Measurements from ENCODE around the gene ADAM11. TPM values are rescaled to one million over a fixed set of nuclear protein-coding genes. Genes with fewer than 3 reads are reported as not detected.

Gene ADAM11
- total RNA-seq, 1 experiment from 2014 or later: 3.4 TPM

DNA sequence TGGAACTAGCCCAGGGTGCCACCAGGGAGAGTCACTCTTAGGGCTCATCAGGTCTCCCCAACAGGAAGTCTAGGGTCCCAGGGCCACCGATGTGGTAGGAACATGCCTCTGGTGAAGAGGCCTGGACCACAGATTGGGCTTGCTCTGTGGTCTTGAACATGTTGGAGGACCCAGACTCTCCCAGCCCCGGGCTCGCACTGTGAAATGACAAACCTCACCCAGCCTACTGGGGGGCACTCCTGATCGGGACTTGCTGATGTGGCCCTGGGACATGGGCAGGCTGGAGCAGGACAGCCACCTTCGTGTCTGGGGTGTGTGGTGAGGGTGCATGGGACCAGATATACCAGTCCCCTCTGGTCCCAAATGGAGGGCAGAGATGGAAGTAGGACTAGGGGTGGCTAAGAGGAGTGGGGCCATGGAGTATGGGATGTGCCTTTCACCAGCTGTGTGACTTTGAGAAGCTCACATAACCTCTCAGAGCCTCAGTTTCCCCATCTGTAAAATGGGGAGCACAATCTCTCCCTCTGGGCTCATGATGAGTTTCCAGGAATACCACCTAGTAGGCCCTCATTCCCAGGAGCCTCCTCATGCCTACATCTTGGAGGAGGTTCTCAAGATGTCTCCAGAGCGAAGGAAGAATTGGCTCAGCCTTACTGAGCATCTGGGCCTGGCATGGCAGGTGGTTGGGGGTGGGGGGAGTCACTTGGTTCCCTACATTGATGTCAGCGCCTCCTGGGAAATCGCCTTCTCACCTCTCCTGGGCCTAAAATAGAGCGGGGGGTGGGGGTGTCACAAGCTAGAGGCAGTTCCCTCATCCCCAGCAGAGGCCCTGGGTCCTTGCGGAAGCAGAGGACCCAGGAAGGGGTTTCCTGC lies 1.5 kb upstream of the ADAM11 start:
- DNase-seq (ENCODE audit: low read depth): no peak

DNA sequence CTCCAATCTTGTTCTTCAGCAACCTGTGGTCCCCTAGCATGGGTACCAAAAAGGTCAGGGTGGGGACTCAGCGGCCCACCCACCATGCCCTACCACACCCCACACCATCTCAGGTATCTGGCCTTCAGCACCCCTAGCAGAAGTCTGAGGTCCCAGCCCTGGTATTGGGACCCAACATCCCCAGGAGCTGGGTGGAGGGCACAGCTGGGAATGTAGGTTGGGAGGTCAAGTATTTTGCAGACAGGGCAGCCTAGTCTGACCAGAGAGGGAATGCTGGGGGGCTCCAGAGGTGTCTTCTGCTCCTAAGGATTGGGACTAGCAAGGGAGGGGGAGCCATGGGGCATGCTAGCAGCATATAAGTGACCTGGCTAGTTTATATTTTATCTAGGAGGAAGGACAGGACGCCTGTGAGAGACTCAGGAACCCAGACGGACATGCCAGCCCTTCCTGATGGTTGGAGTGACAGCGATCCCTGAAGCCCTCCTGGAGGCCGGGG lies 822 bp upstream of the ADAM11 start:
- no peak for DNase-seq (ENCODE audit: low read depth)

DNA sequence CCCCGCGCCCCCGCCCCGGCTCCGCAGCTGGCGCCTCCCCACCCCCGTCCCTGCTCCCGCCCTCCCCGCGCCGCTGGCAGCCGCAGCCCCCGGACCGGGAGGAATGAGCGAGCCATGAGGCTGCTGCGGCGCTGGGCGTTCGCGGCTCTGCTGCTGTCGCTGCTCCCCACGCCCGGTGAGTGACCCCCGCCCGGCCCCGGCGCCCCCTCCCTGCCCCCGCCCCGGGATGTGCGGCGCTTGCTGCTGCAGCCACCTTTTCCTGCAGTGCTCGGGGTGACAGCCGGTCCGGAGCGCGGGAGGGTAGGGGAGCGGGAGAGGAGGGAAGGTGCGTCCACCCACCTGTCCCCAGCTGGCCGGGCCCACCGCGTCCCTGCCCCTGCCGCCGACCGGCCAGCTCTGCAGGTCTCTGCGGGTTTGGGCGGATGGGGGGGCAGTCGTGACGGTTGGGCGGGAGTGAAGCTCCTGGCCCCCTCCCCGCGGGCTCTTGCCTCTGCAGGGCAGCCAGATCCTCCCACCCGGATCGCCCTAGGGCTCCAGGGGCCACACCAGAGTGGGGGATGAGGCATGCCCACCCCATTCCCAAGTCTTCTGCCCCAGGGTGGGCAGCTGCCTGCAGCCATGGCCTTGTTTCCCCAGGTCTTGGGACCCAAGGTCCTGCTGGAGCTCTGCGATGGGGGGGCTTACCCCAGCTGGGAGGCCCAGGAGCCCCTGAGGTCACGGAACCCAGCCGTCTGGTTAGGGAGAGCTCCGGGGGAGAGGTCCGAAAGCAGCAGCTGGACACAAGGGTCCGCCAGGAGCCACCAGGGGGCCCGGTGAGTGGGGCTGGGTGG lies 513 bp downstream of the ADAM11 start:
- no peak for DNase-seq (ENCODE audit: low read depth)

DNA sequence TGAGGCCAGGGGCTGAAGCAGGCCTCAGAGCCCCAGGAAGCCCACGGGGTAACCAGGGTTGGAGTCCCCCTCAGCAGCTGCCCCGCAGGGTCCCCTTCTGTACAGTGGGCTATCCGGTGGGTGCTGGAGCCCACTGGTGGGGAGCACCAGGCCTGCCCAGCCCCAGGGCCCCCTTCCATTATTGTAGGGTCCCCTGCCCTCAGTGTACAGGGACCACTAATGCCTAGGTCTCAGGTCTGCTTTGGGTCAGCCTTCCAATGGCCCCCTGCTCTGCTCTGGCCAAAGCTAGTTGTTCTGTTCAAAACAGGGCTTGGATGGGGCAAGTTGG lies 1.1 kb downstream of the ADAM11 start:
- DNase-seq (ENCODE audit: low read depth): no peak

DNA sequence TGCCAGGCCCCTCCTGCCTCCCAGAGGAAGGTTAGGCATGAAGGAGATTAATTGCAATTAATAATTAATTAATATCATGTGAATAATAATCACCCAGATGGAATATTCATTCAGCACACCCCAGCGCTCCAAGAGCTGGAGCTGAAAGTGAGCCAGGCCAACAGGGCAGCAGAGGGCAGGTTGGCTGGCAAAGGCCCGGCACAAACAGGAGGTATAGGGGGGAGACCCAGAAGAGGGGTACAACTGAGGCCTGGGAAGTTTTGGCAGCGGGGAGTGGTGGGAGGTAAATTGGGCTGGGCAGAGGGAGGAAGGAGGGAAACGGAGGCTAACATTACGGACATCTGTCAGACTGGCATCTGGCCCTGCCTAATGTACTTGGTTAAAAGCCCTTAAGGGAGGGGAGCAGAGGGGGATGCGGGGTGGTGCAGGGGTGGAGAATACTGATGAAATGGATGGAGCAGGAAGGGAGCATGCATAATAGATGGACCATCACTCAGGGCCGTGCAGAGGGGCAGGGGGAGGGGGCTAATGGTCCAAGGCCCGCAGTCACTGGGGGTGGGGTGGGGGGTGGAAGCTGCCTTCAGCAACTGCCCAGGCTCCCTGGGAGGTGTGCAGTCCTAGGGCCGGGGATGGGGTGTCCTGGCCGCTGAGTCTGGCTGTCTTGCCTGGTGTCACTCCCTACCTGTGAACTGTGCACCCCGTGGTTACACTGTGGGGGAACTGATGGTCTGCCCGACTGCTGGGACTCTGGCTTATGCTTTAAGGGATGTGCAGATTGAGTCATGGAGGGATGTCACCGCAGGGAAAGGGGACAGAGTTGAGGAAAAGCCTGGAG lies 1.9 kb downstream of the ADAM11 start:
- no peak for DNase-seq (ENCODE audit: low read depth)

DNA sequence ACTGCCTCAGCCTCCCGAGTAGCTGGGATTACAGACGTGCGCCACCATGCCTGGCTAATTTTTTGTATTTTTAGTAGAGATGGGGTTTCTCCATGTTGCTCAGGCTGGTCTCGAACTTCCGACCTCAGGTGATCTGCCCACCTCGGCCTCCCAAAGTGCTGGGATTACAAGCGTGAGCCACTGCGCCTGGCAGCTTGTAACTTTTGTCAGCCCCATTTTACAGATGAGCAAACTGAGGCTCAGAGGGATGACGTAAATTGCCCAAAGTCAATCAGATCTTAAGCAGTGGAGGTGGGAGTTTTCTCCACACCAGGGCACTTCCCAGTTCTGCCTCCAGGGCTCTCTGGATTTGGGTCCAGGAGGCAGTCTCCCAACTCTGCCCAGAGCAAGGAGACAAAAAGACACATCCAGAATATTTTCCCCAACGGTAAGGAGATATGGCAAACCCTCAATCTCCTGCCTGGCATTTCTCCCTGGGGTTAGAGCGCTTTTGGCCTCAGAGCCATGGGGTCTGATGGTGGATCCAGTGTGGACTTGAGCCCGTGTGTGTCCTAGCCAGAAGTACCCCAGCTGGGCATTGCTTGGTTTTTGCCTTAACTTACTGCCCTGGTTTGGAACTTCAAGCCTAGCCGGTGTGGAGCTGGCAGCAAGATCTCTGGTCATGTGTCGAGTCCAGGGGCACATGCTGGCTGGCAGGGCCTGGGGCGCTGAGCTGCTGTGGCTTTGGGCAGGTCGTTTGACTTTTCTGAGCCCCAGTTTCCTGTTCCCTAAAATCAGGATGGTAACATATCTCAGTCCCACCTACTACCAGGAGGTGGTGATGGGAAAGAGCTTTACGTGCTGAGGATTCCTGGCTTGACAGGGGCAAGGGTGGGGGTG lies 3.4 kb downstream of the ADAM11 start:
- DNase-seq (ENCODE audit: low read depth): no peak

DNA sequence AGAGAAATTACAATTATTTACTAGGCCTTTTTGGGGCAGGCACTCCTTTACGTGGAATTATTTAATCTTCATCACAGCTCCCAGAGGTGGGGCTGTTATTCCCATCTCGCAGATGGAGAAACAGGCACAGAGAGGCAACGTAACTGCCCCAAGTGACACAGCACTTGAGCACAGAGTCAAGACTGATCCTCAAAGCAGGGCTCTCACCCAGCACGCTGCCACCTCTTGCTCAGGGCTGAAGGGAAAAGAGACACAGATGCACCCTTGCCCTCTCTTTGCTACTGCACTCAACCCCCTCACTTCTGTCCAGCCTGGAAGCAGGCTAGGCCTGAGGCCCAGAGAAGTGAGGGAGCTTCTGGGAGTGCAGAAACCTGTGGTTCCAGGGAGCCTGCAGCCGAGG lies 4.4 kb downstream of the ADAM11 start:
- DNase-seq (ENCODE audit: low read depth): no peak

DNA sequence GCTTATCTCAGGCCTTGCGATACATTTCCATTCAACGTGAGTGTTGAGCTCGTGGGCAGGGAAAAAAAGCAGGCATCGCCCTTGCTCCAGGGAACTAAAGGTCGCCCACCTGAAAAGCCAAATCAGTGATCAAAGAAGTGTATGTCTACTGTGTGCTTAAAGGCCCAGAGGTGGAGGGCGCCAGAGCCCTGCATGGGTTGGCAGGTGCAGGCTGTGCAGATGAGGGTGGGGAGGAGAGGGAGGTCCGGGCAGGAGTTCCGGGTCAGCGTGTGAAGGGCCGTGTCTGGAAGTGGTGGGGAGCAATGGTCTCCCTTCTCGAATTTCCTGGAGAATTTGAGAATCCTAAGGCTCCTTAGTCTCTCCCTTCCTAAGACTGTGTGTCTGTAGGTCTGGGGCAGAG lies 7.2 kb downstream of the ADAM11 start:
- DNase-seq (ENCODE audit: low read depth): no peak

DNA sequence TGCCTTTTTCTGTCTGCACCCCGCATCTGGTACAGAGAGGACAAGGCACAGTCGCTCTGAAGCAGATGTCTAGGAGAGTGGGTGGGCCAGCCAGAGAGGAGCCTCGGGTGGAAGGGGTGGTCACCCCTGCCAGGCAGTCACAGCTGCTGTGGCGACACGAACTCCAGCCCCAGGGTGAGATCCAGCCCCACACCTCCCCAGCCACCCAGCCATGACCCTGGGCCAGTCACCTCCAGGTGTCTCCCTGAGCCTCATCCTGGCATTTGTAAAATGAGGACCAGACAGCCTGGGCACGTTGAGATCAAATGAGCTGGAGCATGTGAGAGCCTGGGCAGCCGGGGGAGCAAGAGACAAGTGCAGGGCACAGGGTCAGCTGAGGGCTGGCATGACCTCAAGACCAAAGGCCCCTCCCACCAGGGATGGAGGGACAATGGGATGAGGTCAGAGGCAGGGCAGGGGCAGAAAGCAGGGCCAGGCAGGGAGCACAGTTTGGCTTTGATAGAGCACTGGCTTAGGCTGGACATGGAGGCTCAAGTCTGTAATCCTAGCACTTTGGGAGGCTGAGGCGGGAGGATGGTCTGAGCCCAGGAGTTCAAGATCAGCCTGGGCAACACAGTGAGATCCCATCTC lies 7.7 kb downstream of the ADAM11 start:
- DNase-seq (ENCODE audit: low read depth): no peak

DNA sequence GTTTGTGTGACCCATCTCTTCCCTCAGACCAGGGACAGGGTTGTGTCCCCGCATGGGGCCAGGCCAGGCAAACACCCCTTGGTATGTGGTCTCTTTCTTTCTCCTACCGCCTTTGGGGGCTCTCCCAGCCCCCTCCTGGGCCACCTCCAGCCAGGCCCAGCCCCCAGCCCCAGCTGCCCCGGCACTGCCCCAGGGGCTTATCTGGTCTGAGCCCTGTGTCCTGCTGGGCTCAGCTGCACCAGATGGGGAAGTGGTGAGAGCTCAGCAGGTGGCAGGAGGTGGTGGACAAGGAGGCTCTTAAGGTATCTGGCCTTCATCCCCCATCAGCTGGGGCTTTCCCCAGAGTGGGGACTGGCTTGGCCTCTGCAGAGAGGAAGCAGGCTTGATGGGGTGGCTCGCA lies 8.7 kb downstream of the ADAM11 start:
- no peak for DNase-seq (ENCODE audit: low read depth)

DNA sequence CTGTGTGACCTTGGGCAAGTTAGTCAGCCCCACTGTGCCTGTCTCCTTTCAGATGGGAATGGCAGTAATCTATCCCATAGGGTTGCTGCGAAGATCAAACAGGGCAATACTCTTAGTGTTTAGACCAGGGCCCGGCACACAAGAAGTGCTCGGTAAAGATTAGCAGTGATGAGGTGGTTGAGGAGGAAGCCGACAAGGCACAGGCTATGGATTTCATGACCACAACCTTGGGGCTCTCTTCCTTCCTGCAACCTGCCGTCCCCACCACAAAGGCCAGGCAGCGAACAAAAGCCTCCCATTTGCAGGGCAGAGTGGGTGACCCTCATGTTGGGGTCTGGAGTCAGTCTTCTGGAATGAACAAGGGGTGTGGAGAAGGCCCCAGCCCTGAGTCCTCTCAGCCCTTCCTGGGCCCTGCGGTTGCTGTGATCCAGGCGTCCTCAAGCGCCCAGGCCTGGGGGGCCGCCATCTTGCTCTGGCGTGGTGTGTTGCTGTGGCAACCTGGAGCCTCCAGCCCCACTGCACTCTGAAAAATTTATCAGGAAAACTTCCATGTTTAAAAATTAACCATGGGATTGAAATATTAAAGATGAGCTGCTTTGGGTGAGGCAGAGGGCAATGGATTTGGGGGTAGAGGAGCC lies 9.8 kb downstream of the ADAM11 start:
- DNase-seq (ENCODE audit: low read depth): no peak

DNA sequence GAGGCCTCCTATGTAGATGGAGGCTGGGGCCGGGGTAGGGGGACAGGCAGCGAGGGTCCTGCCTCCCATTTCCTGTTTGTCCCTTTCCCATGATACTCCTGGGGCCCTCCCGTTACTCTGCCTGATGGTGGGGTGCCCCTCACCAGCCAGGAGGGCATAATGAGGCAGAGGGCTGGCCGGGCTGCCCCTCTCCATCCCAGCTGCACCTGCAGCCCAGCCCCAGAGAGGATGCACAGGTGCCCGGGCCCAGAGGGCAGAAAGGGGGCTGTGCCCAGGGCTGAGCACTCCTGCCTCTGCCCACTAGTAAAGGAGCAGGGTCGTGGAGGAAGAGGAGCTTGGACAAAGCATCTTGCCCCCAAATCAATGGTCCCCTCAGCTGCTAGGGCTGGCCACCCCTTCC lies 10.4 kb downstream of the ADAM11 start:
- no peak for DNase-seq (ENCODE audit: low read depth)

DNA sequence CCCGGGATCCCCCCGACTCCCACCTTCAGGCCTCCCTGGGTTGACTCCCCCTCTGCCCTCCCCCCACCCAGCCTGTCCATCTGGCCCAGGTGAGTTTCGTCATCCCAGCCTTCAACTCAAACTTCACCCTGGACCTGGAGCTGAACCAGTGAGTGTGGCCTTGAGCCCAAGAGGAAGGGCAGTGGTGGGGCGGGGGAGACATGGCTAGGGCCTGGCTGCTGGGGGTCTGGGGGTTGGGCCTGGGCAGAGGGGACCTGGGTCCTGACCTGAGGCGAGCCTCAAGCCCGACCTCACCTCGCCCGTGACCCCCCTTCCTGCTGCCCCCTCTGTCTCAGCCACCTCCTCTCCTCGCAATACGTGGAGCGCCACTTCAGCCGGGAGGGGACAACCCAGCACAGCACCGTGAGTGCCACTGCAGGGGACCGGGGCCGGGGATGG lies 10.9 kb downstream of the ADAM11 start:
- no peak for DNase-seq (ENCODE audit: low read depth)

DNA sequence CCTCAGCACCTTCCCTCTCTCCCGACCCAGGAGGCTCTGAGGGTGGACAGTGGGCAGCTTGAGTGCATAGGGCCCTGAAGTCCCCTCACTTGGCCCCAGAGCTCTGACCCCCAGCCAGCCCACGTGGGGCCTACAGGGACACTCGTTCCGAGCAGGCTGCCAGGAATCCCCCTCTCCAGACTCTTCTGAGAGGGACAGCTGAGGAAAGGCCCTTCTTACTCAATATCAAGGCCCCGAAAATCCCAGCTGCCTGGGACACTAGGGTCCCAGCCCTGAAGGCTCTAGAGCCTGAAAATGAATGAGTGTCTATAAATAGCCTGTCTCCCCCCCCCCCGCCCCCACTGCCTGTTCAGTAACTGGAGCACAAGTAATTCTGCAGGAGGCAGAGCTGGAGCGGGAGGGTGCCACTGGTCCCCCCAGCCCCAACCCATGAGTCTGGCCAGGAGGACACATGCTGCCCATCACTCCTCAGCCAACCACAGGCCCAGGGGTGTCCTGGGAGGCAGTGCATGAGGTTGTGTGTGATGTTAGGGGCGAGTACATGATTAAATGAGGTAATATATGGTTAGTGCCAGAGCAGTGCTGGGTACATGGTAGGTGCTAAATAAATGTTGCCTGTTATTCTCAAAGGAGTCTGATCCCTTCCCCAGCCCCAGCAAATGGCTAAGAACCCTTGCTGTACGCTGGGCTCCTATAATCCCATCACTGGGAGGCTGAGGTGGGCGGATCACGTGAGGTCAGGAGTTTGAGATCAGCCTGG lies 11.6 kb downstream of the ADAM11 start:
- no peak for DNase-seq (ENCODE audit: low read depth)

DNA sequence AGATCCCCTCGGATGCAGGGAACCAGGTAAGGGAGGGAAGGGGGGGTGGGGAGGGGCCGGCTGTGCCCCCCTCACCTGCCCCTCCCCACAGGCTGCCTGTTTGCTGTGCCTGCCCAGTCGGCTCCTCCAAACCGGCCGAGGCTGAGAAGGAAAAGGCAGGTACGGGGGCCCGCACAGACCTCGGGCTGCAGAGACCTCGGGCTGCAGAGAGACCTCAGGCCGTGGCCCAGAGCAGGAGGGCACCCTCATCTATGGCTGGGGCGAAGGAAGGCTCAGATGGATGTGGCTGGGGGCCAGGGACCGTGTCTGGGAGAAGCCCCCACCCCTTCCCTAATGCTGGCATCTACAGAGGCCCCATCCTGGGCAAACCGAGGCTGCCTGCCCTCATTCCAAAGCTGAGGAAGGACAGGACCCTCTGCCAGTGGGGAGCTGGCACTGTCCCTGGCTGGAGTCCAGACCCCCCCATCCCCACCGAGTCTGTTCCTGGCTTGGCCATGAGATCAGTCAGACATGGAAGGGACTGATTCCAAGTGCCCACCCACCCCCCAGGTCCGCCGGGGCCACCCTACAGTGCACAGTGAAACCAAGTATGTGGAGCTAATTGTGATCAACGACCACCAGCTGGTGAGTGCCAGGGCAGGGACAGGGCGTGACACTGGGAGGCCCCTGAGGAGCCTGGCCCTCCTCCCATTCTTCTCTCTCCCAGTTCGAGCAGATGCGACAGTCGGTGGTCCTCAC lies 13.7 kb downstream of the ADAM11 start:
- no peak for DNase-seq (ENCODE audit: low read depth)

DNA sequence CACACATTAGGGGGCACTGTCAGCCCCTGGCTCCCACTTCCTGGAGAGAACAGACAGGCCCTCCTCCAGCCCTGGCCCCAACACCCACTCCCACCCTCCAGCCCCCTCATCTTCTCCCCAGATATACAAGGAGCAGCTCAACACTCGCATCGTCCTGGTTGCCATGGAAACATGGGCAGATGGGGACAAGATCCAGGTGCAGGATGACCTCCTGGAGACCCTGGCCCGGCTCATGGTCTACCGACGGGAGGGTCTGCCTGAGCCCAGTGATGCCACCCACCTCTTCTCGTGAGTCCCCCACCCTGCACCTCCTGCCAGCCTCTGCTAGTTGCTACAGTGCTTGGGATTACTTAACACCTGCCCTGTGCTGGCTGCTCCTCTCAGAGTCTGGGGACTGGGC lies 14.4 kb downstream of the ADAM11 start:
- DNase-seq (ENCODE audit: low read depth): no peak

DNA sequence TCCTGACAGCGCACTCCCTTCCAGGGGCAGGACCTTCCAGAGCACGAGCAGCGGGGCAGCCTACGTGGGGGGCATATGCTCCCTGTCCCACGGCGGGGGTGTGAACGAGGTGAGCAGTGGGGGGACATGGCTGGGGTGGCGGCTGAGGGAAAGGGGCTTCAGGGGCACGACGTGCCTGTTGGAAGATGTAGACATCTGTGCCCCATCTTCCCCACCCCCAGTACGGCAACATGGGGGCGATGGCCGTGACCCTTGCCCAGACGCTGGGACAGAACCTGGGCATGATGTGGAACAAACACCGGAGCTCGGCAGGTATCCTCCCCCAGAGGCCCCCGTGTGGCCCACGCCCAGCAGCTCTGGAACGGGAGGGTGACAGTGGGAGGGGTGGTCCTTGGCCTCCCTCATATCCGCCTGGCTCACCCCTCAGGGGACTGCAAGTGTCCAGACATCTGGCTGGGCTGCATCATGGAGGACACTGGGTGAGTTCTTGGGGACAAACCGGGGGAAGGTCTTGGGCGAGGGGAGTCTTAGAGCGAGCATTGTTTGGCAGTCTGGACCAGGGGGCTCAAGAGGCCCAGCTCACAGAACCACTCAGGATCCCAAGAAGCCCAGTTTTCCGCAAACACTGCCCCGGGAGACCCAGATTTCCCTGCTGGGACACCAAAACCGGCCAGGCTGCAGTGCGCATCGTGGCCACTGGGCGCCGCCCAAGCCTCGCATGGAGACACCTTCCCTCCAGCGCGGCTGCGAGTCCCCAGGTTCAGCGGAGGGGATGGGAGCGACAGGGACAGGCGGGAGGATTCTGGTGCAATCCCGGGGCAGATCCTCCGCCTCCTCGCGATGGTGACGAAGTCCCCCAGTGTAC lies 15.7 kb downstream of the ADAM11 start:
- DNase-seq (ENCODE audit: low read depth): peak; percentile 73

All from HT1080 (cell line).